Ectodermal cell (in vitro differentiated cells): ENCODE measurements around the gene GABRG3.
A peak's percentile ranks its signal among the peaks of the same experiment; 100 is the strongest.

Experiments
- H3K27ac ChIP-seq: 2 replicates; pipeline ENCODE4 v1.7.0; 2013; ENCODE audit warnings: mild to moderate bottlenecking, low read depth, low read length; ENCODE audit not compliant: insufficient read depth, poor library complexity, severe bottlenecking
- H3K27me3 ChIP-seq: 2 replicates; pipeline ENCODE4 v1.7.0; 2013; ENCODE audit warnings: mild to moderate bottlenecking, low read length; ENCODE audit not compliant: insufficient read depth, control insufficient read depth, poor library complexity, severe bottlenecking
- H3K36me3 ChIP-seq: one replicate; pipeline ENCODE4 v1.7.0; 2013; ENCODE audit warnings: low read length; ENCODE audit not compliant: control insufficient read depth, insufficient read depth
- H3K4me1 ChIP-seq: one replicate; pipeline ENCODE4 v1.7.0; 2013; ENCODE audit warnings: low read length; ENCODE audit not compliant: control insufficient read depth, insufficient read depth
- H3K4me3 ChIP-seq: 2 replicates; pipeline ENCODE4 v1.7.0; 2013; ENCODE audit warnings: low read depth, low read length, control low read depth; ENCODE audit not compliant: insufficient read depth
- H3K9me3 ChIP-seq: 2 replicates; pipeline ENCODE4 v1.7.0; 2013; ENCODE audit warnings: mild to moderate bottlenecking, low read length, moderate library complexity; ENCODE audit not compliant: control insufficient read depth
- WGBS, 2 experiments: methylation state at CpG; one replicate each; pipeline ENCODE4 v1.1.7; 2013; ENCODE audit warnings: missing lambda C conversion rate in 2 of 2; 5-methylcytosine and 5-hydroxymethylcytosine counted together

GABRG3 gene

GRCh38 chr15:27272427-27272826 is 301.4 kb downstream of the GABRG3 start:
- Histone ChIP-seq H3K9me3 (no peaks in the 10 kb centered on the region), H3K36me3 (no peaks in the 10 kb centered on the region), H3K27ac (no peak overlapping the region), H3K27me3 (no peaks in the 10 kb centered on the region), H3K4me3 (no peak overlapping the region), H3K4me1 (no peaks in the 10 kb centered on the region)

DNA sequence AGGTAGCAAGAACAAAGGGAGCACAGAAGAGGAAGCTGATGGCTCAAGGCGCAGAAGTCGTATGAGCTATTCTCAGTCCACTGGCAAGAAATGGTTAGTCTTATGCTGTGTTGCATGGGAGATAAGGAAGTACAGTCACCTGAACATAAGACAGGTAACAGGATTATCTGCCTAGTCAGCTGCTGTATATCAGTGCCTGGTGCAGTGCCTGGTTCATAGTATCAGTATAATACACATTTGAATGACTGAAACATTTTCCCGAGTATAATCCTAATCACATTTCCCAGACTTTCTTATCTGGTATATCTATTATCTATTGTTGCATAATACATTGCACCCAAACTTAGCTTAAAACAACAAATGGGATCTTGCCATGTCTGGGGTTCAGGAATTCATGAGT is 302.5 kb downstream of the GABRG3 start:
- Histone ChIP-seq H3K27ac (no peak overlapping the region), H3K4me3 (no peak overlapping the region), H3K27me3 (no peaks in the 10 kb centered on the region), H3K9me3 (no peaks in the 10 kb centered on the region), H3K36me3 (no peaks in the 10 kb centered on the region), H3K4me1 (no peaks in the 10 kb centered on the region)
- 94 to 96% methylated on average over 2 to 3 of the region's 3 CpGs for WGBS, 2 experiments

- H3K4me3 ChIP-seq = no peak overlapping the region
- no peaks in the 10 kb centered on the region for H3K9me3 ChIP-seq
- no peak overlapping the region for H3K27ac ChIP-seq
- H3K27me3 ChIP-seq = no peaks in the 10 kb centered on the region
- H3K36me3 ChIP-seq = no peaks in the 10 kb centered on the region
- no peaks in the 10 kb centered on the region for H3K4me1 ChIP-seq
- WGBS, 2 experiments = 91 to 94% methylated on average over 3 of the region's 3 CpGs
Observed at GRCh38 chr15:27278761-27279160, 307.8 kb downstream of the GABRG3 start.

- Histone ChIP-seq H3K27me3 (no peaks in the 10 kb centered on the region), H3K36me3 (no peaks in the 10 kb centered on the region), H3K4me1 (no peaks in the 10 kb centered on the region), H3K4me3 (no peak overlapping the region), H3K27ac (no peak overlapping the region), H3K9me3 (no peaks in the 10 kb centered on the region)
- WGBS, 2 experiments = 91 to 96% methylated on average over 1 to 2 of the region's 3 CpGs
Observed at GRCh38 chr15:27292641-27293040, 321.7 kb downstream of the GABRG3 start.

GRCh38 chr15:27293607-27294006 is 322.6 kb downstream of the GABRG3 start:
- H3K27me3 ChIP-seq = no peaks in the 10 kb centered on the region
- no peak overlapping the region for H3K27ac ChIP-seq
- H3K9me3 ChIP-seq = no peaks in the 10 kb centered on the region
- no peak overlapping the region for H3K4me3 ChIP-seq
- H3K4me1 ChIP-seq = no peaks in the 10 kb centered on the region
- 91 to 97% methylated on average over 1 of the region's 1 CpG for WGBS, 2 experiments
- no peaks in the 10 kb centered on the region for H3K36me3 ChIP-seq

DNA sequence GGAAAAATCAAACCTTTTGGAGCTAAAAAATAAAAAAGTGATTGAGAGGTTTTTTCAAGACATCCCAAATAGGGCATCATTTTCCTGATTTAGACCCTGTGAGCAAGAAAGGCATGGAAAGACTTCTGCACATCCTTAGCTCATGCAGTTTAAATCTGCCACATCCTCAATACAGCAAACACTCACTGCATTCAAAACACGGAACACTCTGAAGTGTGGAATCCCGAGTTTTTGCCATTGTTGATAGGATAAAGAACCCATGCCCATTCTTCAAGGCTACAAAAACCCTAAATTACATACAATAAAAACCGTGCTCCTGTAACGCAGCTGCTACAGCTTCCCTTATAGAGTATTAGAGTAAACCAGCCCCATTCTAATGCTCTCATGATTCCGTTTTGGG is 346.8 kb downstream of the GABRG3 start:
- no peaks in the 10 kb centered on the region for H3K36me3 ChIP-seq
- no peak overlapping the region for H3K27ac ChIP-seq
- WGBS, 2 experiments = 83 to 89% methylated on average over 5 of the region's 5 CpGs
- no peaks in the 10 kb centered on the region for H3K27me3 ChIP-seq
- H3K9me3 ChIP-seq = no peaks in the 10 kb centered on the region
- H3K4me3 ChIP-seq = no peak overlapping the region
- peaks cover 6% of the 10 kb centered on the region for H3K4me1 ChIP-seq

GRCh38 chr15:27323801-27324200 is 352.8 kb downstream of the GABRG3 start:
- Histone ChIP-seq H3K4me3 (no peak overlapping the region), H3K36me3 (no peaks in the 10 kb centered on the region), H3K27ac (no peak overlapping the region), H3K4me1 (no peaks in the 10 kb centered on the region), H3K9me3 (no peaks in the 10 kb centered on the region), H3K27me3 (no peaks in the 10 kb centered on the region)
- 92 to 95% methylated on average over 9 of the region's 9 CpGs for WGBS, 2 experiments

DNA sequence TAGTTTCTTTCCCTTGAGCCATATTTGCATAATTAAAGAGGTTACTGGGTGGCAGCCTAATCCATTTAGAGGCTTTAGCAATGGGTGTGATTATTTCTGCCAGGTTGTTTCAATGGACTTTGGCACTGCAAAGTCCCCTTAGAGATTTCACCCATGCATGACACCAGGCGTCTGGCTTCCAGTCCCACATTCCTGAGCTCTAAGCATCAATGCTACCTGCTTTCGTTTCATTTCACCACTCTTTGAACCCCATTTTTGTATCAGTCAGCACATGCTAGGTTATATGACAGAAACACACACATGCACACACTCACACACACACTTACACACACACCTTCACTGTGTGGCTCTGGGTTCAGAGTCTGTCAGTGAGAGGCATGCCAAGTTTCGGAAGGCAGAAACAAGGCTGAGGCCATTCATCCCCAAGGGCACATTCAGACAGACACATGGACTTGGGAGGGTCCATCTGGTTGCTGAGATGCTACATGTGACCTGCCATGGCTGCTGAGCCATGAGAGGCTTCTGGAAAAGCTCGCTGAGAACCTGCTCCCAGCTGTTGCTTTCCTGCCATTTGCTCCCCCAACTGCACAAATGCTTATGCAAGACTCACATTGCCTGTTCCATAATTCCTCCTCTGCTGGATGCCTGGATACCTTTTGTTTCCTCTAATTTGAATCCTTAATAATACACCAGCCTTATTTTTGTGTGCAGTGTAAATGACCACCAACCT is 354.1 kb downstream of the GABRG3 start:
- 88 to 90% methylated on average over 4 of the region's 4 CpGs for WGBS, 2 experiments
- Histone ChIP-seq H3K4me3 (no peak overlapping the region), H3K27ac (no peak overlapping the region), H3K36me3 (no peaks in the 10 kb centered on the region), H3K9me3 (no peaks in the 10 kb centered on the region), H3K27me3 (no peaks in the 10 kb centered on the region), H3K4me1 (no peaks in the 10 kb centered on the region)

DNA sequence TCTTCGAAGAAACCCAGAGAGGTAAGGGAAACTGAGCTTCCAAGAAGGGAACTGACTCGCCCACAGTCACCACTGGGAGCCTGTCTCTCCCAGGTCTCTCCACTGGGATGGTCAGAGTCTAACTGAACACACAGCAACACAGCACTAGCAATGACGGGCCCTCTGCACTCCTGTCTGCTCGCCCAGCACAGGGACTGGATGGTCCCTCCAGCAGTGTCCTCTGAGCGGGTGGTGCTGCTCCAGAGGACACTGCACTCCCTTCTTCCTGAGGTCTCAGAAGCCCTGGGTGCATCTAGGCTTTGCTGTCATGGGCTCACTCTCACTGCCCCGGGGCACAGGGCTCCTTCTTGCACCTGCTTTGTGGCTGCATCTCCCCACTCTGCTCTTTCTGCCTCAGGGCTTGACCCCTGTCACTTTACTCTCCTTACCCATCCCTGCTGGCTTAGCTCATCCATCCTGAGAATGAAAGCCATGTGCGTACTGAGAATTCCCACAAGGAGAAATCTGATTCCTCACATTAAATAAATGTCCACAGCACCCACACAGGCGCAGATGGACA is 356.6 kb downstream of the GABRG3 start:
- no peak overlapping the region for H3K4me3 ChIP-seq
- WGBS, 2 experiments = 85 to 91% methylated on average over 8 of the region's 8 CpGs
- no peaks in the 10 kb centered on the region for H3K36me3 ChIP-seq
- H3K9me3 ChIP-seq = no peaks in the 10 kb centered on the region
- no peaks in the 10 kb centered on the region for H3K27me3 ChIP-seq
- H3K27ac ChIP-seq = no peak overlapping the region
- no peaks in the 10 kb centered on the region for H3K4me1 ChIP-seq

DNA sequence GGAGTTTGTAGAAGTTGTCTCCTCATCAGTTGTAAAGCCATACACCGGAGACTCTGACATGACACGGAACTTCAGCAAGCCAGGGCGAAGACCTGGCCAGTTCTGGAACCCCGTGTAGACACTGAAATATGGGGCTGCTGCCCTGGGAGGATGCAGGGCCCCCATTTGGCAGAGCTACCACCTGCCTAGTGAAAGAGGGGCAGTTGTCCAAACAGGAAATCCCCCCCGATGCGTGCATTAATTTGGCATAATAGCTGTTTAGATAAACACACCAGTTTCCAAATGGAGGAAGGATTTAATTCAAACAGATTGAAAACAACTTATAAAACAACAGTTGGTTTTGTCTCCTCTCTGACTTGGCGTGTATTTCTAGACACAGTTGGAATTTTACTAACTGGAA is 357.2 kb downstream of the GABRG3 start:
- H3K4me1 ChIP-seq = no peaks in the 10 kb centered on the region
- WGBS, 2 experiments = 93 to 96% methylated on average over 7 of the region's 7 CpGs
- no peak overlapping the region for H3K4me3 ChIP-seq
- no peaks in the 10 kb centered on the region for H3K9me3 ChIP-seq
- H3K27ac ChIP-seq = peak overlapping the region; percentile 11
- H3K27me3 ChIP-seq = no peaks in the 10 kb centered on the region
- H3K36me3 ChIP-seq = no peaks in the 10 kb centered on the region
